K562 (cell line): ENCODE data around the gene G2E3. TPM values are rescaled to one million over a fixed set of nuclear protein-coding genes. Genes with fewer than 3 reads are reported as not detected.
A peak's percentile ranks its signal among the peaks of the same experiment; 100 is the strongest.

Experiments used
- C11orf30 ChIP-seq: fragments of 450-650 bp; IDR thresholded peaks from 2 replicates; pipeline ENCODE4 v1.6.1; 2016; ENCODE audit warnings: low read depth, mild to moderate bottlenecking
- CHD4 ChIP-seq: fragments of 200-600 bp; sonication (generic); IDR thresholded peaks from 3 replicates; pipeline ENCODE4 v1.6.1; 2012; ENCODE audit warnings: low read depth, mild to moderate bottlenecking, mixed read lengths, low read length, inconsistent platforms; ENCODE audit not compliant: insufficient read depth, insufficient replicate concordance, poor library complexity, severe bottlenecking
- DEAF1 ChIP-seq: fragments of 450-650 bp; formaldehyde crosslinking; IDR thresholded peaks from 2 replicates; pipeline ENCODE4 v1.4.0; 2020; ENCODE audit warnings: mild to moderate bottlenecking, moderate library complexity
- ETV5 ChIP-seq: sonication (generic); formaldehyde crosslinking; IDR thresholded peaks from 2 replicates; pipeline ENCODE4 v1.4.0; 2020; ENCODE audit warnings: low read depth, mild to moderate bottlenecking, missing genetic modification reagents
- FOS ChIP-seq: IDR thresholded peaks from 3 replicates; pipeline ENCODE4 v1.6.1; 2011; ENCODE audit not compliant: insufficient read length; ENCODE audit errors: extremely low read depth
- FOXA3 ChIP-seq, 2 experiments: fragments of 450-650 bp in 1 of 2; sonication (generic) in 1 of 2; formaldehyde crosslinking; IDR thresholded peaks in 1 of 2; conservative IDR thresholded peaks in 1 of 2; 2 replicates each; pipeline versions ENCODE4 v1.4.0 to v1.8.0; 2020 to 2022; ENCODE audit warnings: mild to moderate bottlenecking in 2 of 2, missing genetic modification reagents in 1 of 2
- FUS ChIP-seq: fragments of 200-400 bp; formaldehyde crosslinking; optimal IDR thresholded peaks from 2 replicates; pipeline ENCODE3; 2017; ENCODE audit warnings: low read depth, low read length
- KAT2B ChIP-seq: IDR thresholded peaks from one replicate; pipeline ENCODE4 v1.6.1; 2012; ENCODE audit warnings: low read depth, mild to moderate bottlenecking, control low read depth, inconsistent platforms, low read length, moderate library complexity
- PML ChIP-seq: IDR thresholded peaks from 2 replicates; pipeline ENCODE4 v1.6.1; 2012; ENCODE audit warnings: low read length, inconsistent platforms
- TRIM24 ChIP-seq, 2 experiments: fragments of 450-650 bp; IDR thresholded peaks; 2 replicates each; pipeline ENCODE4 v1.6.1; 2016
- ZBTB40 ChIP-seq, 2 experiments: fragments of 450-650 bp in 1 of 2; sonication (generic) in 1 of 2; formaldehyde crosslinking in 1 of 2; IDR thresholded peaks; 2 replicates each; pipeline versions ENCODE4 v1.7.1 to v1.9.0; 2016 to 2022; ENCODE audit warnings: inconsistent platforms in 1 of 2, mild to moderate bottlenecking in 1 of 2, missing genetic modification reagents in 1 of 2
- ZNF282 ChIP-seq: sonication (generic); formaldehyde crosslinking; IDR thresholded peaks from 2 replicates; pipeline ENCODE4 v1.8.1; 2023; ENCODE audit warnings: missing genetic modification reagents
- ZNF445 ChIP-seq: fragments of 250-450 bp; sonication (Bioruptor Pico); IDR thresholded peaks from 2 replicates; pipeline ENCODE4 v1.4.0; 2020; ENCODE audit warnings: low read depth, mild to moderate bottlenecking, moderate library complexity
- polyA plus RNA-seq, 8 experiments: library from polyadenylated mRNA; depleted of rRNA in 4 of 8; stranded (reverse) in 5 of 8; unstranded in 3 of 8; fragments of >200 nt; fragmentation: Nextera tagmentation in 2 of 8; fragmentation: Illumina TruSeq in 1 of 8; extraction: Ambion mirVana in 2 of 8; extraction: Trizol in 1 of 8; gene quantifications; 2 replicates each; pipeline versions ENCODE4 v1.2.1 to v1.2.3, GENCODE V29; 2011 to 2014; ENCODE audit warnings: inconsistent platforms in 1 of 8, missing spikeins in 1 of 8
- total RNA-seq, 7 experiments: library from RNA; depleted of rRNA in 6 of 7; stranded (reverse); fragments of >200 nt in 6 of 7; fragmentation: Illumina TruSeq in 2 of 7; extraction: Trizol in 2 of 7; gene quantifications; 2 replicates each; pipeline versions ENCODE4 v1.2.1 to v1.2.3, GENCODE V29; 2011 to 2021; ENCODE audit warnings: low replicate concordance in 1 of 7
- TF ChIP-seq, protein P1 (sequence below), 2 experiments: fragments of 450-650 bp in 1 of 2; sonication (generic) in 1 of 2; formaldehyde crosslinking; conservative IDR thresholded peaks; 2 replicates each; pipeline versions ENCODE4 v1.4.0 to v1.8.1; 2020 to 2022; ENCODE audit warnings: mild to moderate bottlenecking in 1 of 2, missing genetic modification reagents in 1 of 2

G2E3 gene
- total and polyA plus RNA-seq, 9 of the 15 experiments (the other 6 are each of a cell fraction or from before 2014, with no cell fraction given): 9.8 to 53.5 (median 24.7) TPM

GRCh38 chr14:30558675-30559555 is at the start of gene G2E3 (continued):
- TF ChIP-seq DEAF1 (no peak), CHD4 (no peak), FOXA3 (CRISPR knock-in tag; conservative IDR thresholded peaks at IDR 0.05 in 1 of 2, IDR thresholded peaks at IDR 0.05 in 1 of 2) (peak in 1 of 2 experiments; percentile 49; a peak in 1 of 4 replicates), FUS (no peak), ZNF282 (CRISPR knock-in tag) (no peak), TRIM24 (IDR thresholded peaks at IDR 0.05) (peak in 1 of 2 experiments; percentile 84; a peak in 2 of 4 replicates), PML (peak; percentile 45; the same call in 1 of the 2 replicates), ZNF445 (CRISPR knock-in tag) (no peak), KAT2B (no peak), FOS (no peak), ETV5 (CRISPR knock-in tag) (peak; percentile 72), ZBTB40 (IDR thresholded peaks at IDR 0.05) (peak; percentile 90), ZBTB40 (CRISPR knock-in tag; IDR thresholded peaks at IDR 0.05) (no peak), C11orf30 (peak; percentile 19; the same call in 1 of the 2 replicates)
- TF ChIP-seq, protein P1, sequence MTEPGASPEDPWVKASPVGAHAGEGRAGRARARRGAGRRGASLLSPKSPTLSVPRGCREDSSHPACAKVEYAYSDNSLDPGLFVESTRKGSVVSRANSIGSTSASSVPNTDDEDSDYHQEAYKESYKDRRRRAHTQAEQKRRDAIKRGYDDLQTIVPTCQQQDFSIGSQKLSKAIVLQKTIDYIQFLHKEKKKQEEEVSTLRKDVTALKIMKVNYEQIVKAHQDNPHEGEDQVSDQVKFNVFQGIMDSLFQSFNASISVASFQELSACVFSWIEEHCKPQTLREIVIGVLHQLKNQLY (CRISPR knock-in tag; conservative IDR thresholded peaks at IDR 0.05): no peak
